ENCODE measurements around the gene CUBN. TPM values are rescaled to one million over a fixed set of nuclear protein-coding genes. Genes with fewer than 3 reads are reported as not detected.

Gene CUBN
- total and polyA plus RNA-seq, 10 of the 15 experiments (the other 5 are each of a cell fraction or from before 2014, with no cell fraction given) = under 0.01 to 0.14 (median 0.02) TPM; not detected in 6

DNA sequence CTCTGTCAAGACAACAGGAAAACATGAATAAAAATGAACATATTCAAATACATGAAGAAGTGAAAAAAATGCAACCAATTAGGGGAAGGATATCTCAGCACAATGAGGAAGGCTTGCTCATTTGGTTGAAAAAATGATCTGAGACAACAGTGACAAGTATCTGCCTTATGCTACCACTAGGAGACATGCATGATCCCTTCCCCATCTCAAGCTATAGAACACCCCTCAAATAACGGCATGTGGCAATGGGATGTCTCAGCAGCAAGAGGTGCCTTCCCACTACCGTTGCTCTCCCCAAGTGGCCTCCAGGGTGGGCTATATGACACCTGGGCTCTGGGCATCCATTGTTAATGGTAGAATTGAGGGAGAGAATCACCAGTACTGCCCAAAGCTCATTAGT lies 214.3 kb downstream of the CUBN start:
- no peaks in the 10 kb centered on the region for H3K79me2 ChIP-seq (ENCODE audit: control insufficient read depth, insufficient read depth, low read length)
- ATAC-seq = no peak
- FAIRE-seq = no peak
- H2AFZ ChIP-seq (ENCODE audit: control insufficient read depth, low read depth, low read length) = no peak overlapping the region
- no peak overlapping the region for H3K27ac ChIP-seq (ENCODE audit: control insufficient read depth, insufficient read depth)
- TF ChIP-seq, protein P1, sequence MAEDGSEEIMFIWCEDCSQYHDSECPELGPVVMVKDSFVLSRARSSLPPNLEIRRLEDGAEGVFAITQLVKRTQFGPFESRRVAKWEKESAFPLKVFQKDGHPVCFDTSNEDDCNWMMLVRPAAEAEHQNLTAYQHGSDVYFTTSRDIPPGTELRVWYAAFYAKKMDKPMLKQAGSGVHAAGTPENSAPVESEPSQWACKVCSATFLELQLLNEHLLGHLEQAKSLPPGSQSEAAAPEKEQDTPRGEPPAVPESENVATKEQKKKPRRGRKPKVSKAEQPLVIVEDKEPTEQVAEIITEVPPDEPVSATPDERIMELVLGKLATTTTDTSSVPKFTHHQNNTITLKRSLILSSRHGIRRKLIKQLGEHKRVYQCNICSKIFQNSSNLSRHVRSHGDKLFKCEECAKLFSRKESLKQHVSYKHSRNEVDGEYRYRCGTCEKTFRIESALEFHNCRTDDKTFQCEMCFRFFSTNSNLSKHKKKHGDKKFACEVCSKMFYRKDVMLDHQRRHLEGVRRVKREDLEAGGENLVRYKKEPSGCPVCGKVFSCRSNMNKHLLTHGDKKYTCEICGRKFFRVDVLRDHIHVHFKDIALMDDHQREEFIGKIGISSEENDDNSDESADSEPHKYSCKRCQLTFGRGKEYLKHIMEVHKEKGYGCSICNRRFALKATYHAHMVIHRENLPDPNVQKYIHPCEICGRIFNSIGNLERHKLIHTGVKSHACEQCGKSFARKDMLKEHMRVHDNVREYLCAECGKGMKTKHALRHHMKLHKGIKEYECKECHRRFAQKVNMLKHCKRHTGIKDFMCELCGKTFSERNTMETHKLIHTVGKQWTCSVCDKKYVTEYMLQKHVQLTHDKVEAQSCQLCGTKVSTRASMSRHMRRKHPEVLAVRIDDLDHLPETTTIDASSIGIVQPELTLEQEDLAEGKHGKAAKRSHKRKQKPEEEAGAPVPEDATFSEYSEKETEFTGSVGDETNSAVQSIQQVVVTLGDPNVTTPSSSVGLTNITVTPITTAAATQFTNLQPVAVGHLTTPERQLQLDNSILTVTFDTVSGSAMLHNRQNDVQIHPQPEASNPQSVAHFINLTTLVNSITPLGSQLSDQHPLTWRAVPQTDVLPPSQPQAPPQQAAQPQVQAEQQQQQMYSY (CRISPR knock-in tag; IDR thresholded peaks at IDR 0.05) = no peak
- TF ChIP-seq, protein P2, sequence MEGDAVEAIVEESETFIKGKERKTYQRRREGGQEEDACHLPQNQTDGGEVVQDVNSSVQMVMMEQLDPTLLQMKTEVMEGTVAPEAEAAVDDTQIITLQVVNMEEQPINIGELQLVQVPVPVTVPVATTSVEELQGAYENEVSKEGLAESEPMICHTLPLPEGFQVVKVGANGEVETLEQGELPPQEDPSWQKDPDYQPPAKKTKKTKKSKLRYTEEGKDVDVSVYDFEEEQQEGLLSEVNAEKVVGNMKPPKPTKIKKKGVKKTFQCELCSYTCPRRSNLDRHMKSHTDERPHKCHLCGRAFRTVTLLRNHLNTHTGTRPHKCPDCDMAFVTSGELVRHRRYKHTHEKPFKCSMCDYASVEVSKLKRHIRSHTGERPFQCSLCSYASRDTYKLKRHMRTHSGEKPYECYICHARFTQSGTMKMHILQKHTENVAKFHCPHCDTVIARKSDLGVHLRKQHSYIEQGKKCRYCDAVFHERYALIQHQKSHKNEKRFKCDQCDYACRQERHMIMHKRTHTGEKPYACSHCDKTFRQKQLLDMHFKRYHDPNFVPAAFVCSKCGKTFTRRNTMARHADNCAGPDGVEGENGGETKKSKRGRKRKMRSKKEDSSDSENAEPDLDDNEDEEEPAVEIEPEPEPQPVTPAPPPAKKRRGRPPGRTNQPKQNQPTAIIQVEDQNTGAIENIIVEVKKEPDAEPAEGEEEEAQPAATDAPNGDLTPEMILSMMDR (IDR thresholded peaks at IDR 0.05 in 2 of 3, conservative IDR thresholded peaks at IDR 0.05 in 1 of 3; ENCODE audit: control insufficient read depth in 2 of 3, extremely low read depth in 1 of 3, insufficient read depth in 1 of 3, low read depth in 3 of 3, low read length in 3 of 3) = peak in 1 of 3 experiments; percentile 4; a peak in 1 of 6 replicates
- no peaks in the 10 kb centered on the region for H4K20me1 ChIP-seq (ENCODE audit: control insufficient read depth, insufficient read depth)
- H3K27me3 ChIP-seq (replicated peaks in 1 of 2; ENCODE audit: control insufficient read depth in 2 of 2, insufficient read depth in 2 of 2, low read length in 1 of 2) = no peaks in the 10 kb centered on the region
- POLR2A ChIA-PET = no interaction called here
- no peak for DNase-seq (ENCODE audit: low read depth, low spot score)
- H3K4me2 ChIP-seq (ENCODE audit: control insufficient read depth, insufficient read depth) = no peak overlapping the region
- SMC1A ChIA-PET (ENCODE audit: uncharacterized antibody, unreplicated experiment) = no interaction called here
- no peak overlapping the region for H3K9ac ChIP-seq (ENCODE audit: control insufficient read depth, insufficient read depth, low read length)
- H3K36me3 ChIP-seq (ENCODE audit: control insufficient read depth in 2 of 2, insufficient read depth in 2 of 2, low read length in 1 of 2) = no peaks in the 10 kb centered on the region
- in situ Hi-C loops (cut with MboI) = no loop called here
- H3K4me1 ChIP-seq (ENCODE audit: control insufficient read depth, insufficient read depth, low read length) = no peaks in the 10 kb centered on the region
- intact Hi-C loops (cut with micrococcal nuclease; ENCODE audit: unreplicated experiment) = no loop called here
- RAD21 ChIA-PET (ENCODE audit: unreplicated experiment) = no interaction called here
- no peaks in the 10 kb centered on the region for H3K9me3 ChIP-seq (replicated peaks; ENCODE audit: control insufficient read depth, insufficient read depth, low read length)
- no TSS peak for BruUV-seq (replicated peaks)
- CTCF ChIA-PET = interaction anchor here (1.2 kb wide), 1 partner anchor 342 kb away, joined by 3 read pairs; no protein-coding TSS in a partner anchor
- no peak overlapping the region for H3K4me3 ChIP-seq
- WGBS (ENCODE audit: insufficient coverage, insufficient replicate concordance, low lambda C conversion rate, missing lambda C conversion rate) = 0% methylated on average over 2 of the region's 2 CpGs

Measured in GM12878 (cell line).